HG03025 (cell line): ENCODE results near the gene PREX1.
"Not testable (repeated sequence)": the region's sequence is repeated elsewhere in the genome, so short reads cannot be mapped to it uniquely, and the experiment has no call there.

ENCODE experiments used
- ATAC-seq: cut with Tn5 transposase; IDR thresholded peaks from one replicate; pipeline ENCODE4 v1.9.1; 2021; ENCODE audit warnings: mild to moderate bottlenecking, moderate library complexity; ENCODE audit not compliant: unreplicated experiment, low FRiP score

PREX1 gene

DNA sequence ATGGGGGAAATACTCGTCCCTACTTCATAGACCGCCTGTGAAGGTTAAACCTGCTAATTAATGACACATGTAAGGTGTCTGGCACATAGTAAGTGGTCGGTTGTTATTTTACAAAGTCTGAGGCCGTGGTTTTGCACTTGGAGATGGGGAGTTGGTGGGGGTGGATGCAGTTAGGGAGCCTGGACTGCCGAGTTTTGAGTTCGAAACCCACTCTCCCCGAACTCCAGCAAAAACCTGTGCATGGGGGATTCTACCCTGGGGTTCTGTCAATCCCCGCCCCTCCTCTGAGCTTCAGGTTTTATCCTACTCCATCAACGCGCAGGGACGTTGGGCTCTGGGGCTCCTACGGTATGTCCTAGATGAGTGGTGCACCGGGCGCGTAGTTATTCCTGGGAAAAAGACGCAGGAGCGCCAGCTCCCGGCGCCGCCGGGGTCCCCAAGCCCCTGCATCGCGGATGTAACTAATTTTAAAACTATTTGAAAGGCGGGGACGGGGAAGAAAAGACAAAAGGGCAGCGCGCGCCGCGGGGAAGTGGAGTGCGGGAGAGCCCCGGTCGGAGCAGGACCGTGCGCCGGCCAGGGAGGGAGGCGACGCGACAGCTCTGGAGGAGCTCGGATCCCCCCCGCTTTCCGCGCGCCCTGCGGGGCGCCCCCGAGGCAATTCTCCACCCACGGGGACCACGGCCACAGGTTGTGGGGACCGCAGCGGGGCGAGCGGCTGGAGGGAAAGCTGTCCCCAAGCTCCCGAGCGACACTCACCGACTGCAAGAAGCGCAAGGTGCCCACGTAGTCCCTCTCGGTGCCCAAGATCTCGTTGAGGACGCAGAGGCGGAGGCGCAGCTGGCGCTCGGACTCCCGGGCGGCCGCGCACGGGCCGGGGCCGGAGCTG is 672 bp downstream of the PREX1 start:
- ATAC-seq = peak; percentile 11

DNA sequence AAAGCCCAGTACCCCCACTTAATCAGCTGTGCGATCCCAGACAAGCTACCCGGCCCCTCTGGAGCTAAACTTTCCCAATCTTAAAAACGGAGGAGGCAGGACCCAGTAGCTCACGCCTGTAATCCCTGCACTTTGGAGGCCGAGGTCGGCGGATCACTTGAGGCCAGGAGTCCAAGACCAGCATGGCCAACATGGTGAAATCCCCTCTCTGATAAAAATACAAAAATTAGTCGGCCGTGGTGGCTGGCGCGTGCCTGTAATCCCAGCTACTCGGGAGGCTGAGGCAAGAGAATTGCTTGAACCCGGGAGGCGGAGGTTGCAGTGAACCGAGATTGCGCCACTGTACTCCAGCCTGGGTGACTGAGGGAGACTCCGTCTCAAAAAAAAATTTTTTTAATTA is 1.3 kb downstream of the PREX1 start:
- ATAC-seq = not testable (repeated sequence)

DNA sequence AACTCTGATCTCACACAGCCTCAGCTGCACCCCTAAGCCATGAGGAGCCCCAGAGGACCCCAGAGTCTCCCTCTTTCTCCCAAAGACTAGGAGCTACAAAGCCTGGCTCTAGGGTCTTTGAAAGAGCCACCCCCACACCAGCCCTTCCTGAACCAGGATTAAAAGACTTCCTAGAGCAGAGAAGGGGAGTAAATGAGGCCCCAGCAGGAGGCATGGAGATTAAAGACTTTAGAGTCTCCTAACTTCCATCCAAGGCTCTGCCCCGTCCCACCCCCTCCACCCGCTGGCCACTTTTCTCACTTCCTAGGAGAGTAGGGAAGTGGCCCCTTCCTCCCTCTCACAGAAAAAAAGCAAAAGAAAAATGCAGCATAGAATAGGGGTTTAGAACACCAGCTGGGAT is 1.7 kb downstream of the PREX1 start:
- no peak for ATAC-seq

DNA sequence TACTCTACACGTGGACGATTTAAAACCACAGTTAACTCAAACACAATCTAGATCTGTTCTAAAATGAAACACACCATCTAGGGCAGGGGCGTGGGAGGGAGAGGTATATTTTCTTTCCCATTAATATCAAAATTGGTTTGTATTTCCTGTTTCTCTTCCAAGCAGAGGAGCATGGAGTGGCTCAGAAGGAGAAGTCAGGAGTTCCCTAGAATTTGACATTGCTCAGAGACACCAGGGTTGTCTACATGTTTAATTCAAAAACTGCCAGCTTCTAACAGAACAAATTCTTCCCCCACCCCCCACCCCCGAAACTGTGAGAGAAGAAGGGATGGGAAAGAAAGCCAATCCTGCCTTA is 2.3 kb downstream of the PREX1 start:
- no peak for ATAC-seq

DNA sequence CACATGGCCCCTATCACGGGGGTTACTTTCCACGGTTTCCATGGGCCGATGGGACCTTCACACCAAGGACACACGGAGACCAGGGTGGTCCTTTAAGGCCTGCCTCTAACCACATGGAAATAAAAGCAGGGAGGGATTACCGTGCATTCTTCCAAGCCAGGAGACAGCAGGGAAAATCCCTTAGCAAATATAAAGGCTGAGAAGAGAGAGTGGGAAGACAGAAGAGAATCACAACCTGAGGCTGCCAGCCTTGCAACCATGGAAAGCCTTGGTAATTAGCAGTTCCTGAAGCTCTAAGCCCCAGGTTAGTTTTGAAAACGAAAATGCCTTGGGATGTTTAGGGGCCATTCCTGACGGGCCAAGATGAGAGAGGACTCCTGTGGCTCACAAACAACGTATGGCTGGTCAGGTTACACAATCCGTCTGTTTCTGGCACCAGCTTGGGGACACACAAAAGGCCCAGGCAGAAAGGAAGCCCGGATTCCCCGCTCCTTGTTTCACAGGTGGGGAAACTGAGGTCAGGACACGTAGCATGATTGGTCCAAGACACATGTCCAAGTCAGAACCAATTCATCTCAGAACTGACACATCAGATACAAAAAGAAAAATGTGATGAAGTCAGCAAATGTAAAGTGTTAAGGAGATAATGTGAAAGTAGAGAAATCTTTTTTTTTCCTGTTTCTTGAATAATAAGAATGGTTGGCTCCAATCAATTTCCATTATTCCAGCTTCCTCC is 2.8 kb downstream of the PREX1 start:
- no peak for ATAC-seq

DNA sequence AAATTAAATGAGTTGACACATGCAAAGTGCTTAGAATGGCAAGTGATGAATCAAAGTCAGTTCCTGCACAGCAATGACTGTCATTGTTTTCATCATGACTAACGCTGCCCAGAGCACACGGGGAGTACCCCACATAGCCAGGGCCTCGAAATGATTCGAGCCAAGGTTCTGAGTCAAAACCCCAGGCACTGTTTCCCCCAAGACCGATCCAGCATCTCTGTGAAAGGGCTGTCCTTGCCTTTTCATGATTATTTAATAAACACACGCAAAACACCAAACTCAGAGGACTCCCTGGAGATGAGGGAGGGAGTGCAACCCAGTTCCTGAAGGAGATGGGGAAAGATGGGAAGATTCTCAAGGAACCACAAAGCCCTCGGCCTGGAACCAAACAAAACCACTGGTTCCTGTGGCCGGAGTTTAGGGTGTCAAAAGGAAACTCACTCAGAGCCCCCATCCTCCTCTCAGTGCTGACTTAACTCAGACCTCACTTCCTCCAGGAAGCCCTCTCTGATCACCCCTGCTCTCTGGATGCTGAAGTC is 3.8 kb downstream of the PREX1 start:
- ATAC-seq = no peak

DNA sequence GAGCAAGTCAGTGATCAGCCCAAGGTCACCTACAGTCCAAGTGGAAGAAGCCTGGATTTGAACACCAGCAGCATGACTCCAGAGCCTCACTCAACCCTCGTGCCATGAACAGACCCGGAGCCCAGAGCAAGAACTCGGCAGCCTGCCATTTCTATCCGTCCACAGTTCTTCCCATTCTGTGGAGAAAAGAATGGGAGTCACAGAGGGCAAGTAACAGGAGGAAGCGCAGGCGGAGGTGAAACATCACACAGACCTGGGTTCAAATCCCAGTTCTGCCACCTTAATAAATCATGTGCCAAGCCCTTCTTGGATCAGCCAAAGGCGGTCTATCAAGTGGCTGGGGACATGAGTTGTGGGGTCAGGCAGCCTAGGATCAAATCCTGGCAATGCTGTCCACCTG is 4.3 kb downstream of the PREX1 start:
- no peak for ATAC-seq

DNA sequence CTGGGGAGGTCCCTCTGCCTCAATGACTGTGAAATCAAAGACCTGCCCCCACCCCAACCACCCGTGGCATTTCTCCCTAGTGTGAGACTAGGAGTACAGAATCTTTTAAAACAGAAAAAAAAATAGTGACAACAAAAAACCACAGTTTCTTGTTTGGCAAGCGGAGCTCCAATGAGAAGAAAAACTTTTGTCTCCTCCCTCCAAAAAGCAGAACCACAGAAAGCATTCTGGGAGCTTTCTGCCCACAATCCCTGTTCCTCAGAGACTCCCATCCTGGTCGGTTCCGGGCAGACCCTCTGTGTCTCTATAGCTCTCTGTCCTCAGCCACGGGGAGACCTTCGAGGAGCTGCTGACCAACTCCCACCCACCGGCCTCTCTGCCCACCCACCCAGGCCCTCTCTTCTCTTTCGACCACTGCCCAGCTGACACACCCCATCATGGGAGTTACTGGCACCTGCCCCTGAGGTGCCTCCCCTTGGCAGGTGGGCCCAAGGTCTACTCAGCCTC is 4.9 kb downstream of the PREX1 start:
- no peak for ATAC-seq

DNA sequence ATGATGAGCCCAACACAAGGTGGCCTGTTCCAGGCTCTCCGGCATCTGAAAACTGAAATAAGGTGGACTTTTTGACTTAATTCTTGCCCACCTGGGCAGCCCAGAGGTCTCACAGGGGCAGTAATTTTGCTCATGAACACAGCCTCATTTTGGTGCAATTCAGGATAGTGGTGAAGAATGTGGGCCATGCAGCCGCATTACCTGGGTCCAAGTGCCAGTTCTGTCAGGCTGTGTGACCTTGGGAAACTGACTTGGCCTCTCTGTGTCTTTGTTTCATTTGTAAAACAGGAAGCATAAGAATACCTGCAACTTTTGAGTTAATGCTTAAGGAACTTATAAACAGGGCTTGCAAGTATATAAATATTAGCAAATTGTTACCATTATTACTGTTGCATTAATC is 5.6 kb downstream of the PREX1 start:
- no peak for ATAC-seq

DNA sequence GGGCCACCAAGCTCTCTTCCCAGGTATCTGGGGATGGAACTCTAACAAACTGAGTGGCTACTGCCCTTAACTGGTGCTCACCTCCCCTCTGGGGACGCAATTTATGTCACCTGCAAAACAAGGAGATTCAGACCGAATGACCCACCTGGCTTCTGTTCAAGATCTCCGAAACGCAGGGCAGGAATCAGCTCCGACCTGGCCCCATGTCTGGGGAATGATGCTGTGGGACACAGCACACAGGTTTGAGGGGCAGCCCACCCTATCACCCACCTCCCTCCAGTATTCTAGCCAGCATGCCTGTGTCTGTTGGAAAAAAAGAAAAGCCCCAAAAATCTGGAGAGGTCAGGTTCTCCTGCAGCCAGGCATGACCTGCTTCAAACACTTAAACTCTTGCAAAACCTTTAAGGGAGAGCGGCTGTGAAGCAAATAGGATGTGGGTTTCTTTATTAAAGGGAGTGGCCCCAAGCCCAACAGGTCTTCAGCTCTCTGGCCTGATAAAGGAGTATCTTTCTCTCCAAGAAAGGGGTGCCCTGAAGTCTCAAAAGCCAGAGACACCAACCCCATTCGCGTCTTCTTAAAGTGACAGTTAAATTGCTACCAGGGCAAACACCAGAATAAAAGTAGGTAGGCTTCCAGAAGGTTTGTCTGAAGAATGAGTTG is 6.4 kb downstream of the PREX1 start:
- ATAC-seq = no peak

DNA sequence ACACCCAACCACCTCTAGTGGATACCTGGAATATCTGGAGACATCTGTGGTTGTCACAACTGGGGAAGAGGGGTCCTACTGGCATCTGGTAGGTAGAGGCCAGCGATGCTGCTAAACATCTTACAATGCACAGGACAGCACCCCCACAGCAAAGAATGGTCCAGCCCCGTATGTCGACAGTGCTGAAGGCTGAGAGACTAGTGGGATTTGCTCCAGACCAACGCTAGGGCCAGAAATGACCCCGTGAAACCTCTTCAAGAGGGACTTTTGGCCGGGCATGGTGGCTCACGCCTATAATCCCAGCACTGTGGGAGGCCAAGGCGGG is 7.2 kb downstream of the PREX1 start:
- no peak for ATAC-seq

DNA sequence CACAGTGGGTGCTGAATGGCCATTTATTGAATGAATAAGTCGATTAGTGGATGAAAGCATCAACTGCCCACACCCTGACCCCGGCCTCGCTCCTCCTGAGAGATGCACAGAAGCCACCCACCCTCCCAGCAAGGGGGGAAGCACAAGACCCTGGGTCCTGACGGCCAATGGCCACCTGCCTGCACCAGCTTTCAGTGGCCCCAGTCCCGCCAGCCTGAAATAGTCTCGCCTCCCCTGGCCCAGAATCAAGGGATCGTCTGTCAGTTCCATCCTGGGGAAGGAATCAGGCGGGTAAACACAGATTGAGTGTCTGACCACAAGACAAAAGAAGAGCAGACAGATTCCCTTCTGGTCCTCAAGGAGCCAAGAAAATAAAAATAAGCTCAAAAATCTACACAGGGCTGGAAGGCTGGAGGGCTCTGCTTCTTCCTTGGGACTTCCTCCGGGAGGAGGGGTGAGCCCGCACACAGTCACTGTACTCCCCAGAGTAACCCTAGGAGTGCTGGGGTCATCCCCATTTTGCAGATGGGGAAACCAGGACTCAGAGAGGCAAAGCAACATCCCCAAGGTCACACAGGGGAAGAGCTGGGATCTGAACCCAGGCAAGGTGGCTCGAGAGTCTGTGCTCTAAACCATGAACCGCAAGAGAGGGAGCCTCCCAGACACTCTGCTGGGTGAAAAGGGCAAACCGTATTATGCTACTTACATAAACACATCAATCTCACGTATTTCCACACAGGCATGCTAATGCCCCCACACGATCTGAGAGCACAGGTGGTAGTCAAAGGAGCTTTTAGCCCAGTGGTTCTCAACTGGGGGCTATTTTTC is 7.8 kb downstream of the PREX1 start:
- no peak for ATAC-seq

DNA sequence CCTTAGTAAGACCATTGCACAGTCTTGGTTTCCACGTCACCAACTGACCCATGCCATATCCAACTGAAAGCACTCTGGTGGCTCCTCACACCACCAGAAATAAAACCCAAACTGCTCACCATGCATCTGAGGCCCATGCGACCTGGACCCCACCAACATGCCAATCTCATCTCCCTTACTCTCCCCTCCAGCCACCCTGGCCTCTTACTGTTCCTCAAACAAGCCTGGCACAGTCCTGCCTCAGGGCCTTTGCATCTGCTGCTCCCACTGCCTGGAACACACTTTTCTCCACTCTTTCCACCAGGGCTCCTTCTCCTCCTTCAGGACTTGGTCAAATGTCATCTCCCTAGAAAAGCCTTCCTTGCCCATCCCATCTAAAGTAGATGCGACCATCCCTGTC is 8.7 kb downstream of the PREX1 start:
- ATAC-seq = no peak

DNA sequence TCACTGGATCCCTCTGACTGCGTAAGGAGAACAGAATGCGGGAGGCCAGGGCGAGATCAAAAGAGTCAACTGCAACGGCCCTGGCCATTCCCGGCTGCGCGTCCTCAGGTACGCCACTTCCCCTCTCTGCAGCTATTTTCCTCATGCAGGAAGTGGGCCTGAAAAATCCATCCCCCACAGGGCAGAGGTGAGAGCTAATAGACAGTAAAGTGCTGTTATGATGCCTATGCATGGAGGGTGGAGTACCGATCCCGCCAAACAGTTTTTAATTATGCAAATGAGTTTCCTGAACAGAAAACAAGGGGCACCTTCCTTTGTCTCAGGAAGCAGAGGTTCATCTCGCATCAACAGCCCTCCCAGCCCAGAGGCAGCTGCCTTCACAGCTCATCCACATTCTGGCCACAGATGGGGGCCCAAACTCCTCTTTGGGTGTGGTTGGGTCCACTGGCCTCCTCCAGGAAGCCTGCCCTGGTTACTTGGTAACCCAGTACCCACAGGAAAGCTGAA is 9.3 kb downstream of the PREX1 start:
- no peak for ATAC-seq

DNA sequence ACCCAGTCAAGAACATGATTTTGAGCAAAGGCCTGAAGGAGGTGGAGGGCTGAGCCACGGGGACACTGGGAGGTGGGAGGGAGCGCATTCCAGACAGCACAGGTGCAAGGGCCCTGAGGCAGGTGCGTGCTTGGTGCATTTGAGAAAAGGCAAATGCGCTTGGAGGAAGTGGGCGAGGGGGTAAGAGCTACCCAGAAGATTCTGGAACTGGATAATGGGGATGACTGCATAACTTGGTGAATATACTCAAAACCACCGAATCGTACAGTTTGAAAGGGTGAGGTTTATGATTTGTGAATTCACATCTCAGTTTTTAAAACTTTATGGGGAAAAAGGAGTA is 9.8 kb downstream of the PREX1 start:
- ATAC-seq = no peak

DNA sequence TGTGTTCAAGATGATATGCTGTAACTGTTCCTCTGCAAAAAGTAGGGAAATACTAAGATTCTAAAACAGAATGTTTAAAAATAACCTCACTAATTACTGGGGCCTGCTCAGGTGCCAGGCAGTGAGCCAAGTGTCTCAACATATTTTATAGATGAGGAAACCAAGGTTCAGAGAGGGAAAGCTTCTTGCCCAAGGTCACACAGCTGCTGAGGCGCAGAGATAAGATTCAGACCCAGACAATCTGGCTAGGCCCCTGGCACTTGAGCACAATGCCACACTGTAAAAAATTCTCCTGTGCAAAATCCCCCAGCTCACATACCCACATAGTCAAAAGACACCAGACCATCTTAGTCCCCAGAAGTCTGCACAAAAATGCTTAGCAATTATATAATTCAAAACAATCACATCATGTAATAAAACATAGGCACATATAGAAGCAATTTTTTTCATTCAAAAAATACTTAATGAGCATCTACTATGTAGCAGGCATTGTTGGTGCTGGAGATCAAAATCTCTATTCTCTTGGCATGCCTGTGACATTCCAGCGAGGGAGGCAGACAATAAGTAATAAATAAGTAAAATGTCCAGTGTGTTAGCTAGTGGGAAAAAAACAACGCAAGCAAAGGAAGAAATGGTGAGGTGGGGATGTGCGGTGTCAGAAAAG is 10.3 kb downstream of the PREX1 start:
- ATAC-seq = no peak

DNA sequence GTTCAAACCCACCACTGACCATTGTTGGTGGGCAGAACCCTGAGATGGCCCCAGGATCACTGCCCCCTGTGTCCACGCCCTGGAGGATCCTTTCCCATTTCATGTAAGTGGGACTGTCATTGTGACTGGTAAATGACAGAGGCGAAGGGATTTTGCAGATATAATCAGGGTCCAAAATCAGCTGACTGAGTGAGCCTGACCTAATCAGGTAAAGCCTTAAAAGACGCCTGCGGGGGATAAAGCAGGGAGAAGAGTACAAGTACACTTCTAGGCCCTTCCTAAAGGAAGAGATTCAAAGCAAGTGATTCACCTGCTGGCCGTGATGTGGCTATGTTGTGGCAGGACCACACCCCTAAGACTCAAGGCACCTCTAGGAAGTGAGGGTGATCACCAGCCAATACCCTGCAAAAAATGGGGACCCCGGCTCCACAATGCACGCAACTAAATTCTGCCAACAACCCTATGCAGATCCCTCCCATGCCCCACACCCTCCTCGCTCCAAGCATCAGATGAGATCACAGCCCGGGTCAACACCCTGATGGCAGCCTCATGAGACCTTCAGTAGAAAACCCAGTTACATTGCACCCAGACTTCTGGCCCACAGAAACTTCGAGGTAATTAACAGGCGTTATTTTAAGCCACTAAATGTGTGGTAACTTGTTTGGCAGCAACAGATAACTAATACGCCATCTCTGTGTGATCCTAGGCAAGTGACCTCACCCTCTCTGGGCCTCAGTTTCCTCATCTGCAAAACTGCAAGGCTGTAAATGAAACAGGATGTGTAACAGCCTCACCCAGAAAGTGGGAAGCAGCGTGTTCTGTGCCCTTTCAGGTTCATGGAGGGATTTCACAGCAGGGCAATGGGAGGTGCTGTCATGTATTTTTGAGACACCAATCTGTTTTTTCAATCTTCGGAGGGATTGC is 11.3 kb downstream of the PREX1 start:
- ATAC-seq = no peak

DNA sequence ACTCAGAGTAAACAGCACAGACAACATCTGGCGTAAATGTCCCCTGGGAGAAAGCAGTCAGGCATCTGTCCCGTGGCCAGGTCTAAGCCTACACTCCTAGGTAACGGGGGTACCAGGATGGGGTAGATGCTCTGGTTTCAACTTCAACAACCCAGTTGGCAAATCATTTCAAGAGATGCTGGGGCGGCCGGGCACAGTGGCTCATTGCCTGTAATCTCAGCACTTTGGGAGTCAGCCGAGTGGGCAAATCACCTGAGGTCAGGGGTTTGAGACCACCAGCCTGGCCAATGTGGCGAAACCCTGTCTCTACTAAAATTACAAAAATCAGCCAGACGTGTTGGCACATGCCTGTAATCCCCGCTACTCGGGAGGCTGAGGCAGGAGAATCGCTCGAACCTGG is 12.3 kb downstream of the PREX1 start:
- ATAC-seq = no peak

DNA sequence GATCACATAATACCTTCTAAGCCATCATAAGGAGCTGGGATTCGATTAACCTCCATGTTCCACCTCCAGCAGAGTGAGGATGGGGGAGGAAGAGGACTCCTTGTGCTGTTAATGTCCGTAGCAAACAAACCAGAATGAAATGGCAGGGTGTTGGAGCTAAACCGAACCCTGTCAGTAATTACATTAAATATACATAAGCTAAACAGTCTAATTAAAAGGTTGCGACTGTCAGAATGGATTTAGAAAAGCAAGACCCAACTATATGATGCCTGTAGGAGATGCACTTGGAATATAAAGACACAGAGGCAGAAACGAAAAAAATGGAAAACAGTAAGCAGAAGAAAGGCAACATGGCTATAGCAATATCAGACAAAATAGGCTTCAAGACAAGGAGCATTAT is 13.2 kb downstream of the PREX1 start:
- no peak for ATAC-seq
